Stimulated activated naive CD4-positive, alpha-beta T cell treated with Interleukin-2 at 50 U/mL for 16 hours (primary cell): ENCODE data around the gene GCN1.

Experiments used
- DNase-seq: peaks from one replicate; lab custom pipeline; 2025; lab: John Stamatoyannopoulos, UW

The GCN1 gene

DNA sequence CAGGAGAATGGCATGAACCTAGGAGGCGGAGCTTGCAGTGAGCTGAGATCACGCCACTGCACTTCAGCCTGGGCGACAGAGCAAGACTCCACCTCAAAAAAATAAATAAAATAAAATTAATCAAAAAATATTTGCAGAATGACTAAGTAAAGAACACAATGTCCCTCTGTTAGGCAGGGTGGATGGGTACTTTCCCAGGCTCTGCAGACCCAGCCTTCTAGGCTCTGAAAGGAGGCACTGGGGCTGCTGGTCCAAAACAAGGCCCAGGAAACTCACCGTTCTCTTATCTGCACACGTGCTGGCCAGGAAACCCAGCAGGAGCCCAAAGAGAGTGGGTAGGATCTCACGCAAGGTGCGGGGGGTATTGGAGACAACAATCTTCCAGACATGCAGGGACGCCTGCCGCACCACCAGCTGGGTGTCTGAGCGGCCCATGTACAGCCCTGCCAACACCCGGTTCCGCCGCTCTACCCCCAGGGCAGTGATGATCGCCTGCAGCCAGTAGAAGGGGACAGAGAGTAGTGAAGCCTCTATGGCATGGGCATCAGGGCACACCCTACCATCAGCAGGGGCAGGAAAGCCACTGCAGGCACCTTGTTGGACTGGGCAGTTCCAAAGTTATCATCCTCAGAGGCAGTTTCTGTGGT is 52.2 kb downstream of the GCN1 start:
- DNase-seq: no peak

DNA sequence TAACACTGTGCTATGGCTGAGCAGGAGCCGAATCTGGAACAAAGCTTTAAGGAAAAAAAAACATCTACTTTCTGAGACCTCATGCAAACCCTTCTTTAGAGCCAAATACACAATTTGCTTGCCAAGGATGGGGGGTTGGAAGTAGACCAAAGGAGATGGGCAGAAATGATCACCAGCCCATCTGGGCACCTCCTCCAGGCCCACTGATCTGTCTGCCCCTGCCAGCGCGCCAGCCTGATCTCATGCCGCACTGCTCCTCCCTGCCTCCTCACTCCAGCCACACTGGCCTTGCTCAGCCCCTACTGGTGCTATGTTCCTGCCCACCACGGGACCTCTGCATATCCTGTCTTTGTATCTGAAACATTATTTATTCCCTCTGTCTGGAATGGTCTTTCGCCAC is 53.2 kb downstream of the GCN1 start:
- no peak for DNase-seq

DNA sequence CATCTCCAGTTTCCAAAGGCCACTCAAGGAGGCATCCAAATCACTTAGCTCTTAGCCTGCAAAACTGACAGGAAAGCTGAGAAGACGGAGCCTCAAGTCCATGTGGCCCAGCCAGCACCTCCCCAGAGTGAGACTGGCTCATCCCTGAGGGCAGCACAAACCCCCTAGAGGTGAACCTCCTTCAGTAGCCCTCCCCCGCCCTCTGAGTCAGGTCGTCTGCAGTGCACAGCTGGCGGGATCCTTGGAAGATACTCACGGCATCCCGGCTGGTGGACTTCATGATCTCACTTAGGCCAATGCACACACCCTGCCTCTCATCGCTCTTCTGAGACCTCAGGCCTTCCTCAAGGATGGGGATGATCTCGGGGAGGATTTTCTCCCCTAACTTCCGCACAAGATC is 53.9 kb downstream of the GCN1 start:
- no peak for DNase-seq

DNA sequence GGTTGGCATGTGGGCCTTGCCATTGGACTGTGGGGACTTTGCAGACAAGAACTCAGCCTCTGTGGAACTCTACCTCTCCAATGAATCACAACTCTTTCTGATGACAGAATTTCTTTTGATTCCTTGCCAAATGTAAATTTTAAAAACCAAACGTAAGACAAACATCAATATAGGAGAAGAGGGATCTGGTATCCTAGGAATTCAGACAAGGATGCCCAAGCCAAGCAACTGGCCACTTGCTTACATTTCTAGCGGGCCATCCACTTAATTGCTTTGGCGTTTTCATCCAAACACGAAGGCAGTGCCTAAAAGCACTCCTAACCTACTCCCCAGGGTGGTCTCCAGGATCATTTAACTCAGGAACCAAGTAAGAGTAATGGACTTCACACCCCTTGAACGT is 54.6 kb downstream of the GCN1 start:
- no peak for DNase-seq

DNA sequence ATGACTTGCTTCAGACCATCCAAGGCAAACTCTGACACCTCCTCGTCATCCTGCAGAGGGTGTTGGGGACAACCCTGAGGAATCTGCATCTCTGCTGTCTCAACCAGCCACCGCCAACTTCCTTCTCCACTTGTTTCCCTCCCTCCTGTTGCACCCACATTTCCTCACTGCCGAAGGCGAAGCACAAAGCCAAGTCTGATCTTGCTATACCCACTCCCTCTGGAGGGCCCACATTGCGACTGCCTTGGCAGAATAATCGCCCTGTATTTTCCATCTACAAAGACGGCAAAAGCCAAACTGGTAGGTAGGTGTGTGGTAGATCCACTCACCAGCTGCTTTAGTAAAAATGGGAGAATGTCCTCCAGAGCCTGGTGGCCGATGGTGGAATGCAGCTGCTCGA is 56.1 kb downstream of the GCN1 start:
- no peak for DNase-seq

DNA sequence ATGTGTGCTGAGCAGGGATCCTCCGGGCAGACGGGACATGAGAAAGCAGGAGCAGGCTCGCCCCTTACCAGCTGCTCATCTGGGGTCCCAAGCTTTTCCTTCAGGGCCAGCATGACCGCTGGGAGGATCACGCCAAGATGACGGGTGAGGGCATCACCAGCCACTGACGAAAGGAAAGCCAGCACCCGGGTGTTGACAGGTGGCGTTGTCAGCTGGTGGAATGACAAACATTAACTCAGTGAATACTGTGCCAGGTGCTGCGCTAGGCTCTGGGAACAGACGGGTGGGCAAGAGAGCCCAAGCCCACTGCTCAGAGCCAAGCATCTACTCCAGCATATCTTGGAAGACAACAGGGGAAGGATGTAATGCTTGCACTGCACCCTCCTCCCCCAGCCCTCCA is 56.7 kb downstream of the GCN1 start:
- no peak for DNase-seq

DNA sequence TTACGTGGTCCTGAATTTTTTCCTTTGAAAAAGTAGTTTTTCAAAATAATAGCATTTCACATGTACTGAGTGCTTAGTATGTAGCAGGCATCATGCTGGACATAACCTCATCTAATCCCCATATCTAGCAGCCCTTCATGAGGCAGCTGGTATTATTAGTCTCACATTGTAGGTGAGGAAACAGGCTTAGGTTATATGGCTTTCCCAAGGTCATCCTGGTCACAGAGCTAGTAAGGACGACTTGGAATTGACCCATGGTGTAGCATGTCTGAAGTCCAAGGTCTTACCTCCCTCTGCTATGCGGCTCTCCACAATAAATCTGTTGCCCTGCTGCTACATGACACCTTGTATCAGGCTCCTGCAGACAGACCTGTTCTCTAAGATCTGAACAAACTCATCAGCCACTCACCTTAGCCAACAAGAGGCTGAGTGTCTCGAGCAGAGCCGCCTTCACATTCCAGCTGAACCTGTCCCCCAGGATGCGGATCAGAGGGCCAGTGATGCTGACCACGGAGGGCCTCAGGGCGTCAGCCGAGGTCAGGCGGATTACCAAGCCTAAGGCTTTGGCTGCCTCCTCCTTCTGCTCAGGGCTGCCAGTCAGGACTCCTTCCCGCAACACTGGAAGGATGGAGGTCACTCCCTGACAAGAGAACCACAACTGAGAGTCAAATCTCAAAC is 58.3 kb downstream of the GCN1 start:
- DNase-seq: no peak

DNA sequence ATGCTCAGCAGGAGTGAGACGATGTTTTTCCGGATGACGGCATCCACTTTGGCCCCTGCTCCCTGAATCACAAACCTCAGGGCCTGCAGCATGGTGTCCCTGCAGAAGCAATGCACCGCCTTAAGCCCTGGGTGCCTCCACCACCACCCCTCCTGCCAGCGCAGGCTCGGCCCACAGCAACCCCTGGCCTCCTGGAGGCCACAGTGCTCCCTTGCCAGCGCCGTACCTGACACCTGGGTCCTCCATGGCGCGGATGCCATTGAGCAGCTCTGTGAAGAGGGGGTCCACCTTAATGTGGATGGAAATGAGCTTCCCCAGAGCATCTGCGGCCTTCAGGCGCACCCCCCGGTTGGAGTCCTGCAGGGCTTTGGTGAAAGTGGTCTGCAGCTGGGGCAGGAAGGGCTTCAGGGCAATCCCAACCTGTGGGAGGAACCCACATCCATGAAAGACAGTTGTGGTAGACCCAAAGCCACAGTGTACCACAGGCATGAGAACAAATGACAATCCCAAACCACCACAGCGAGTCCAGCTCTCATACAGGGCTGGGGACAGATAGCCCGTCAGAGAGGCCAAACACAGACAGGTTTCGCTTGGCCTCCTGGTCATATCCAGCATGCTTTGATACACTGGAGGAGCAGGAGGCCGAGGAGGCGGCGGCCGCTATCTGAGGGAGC is 60.1 kb downstream of the GCN1 start:
- no peak for DNase-seq

DNA sequence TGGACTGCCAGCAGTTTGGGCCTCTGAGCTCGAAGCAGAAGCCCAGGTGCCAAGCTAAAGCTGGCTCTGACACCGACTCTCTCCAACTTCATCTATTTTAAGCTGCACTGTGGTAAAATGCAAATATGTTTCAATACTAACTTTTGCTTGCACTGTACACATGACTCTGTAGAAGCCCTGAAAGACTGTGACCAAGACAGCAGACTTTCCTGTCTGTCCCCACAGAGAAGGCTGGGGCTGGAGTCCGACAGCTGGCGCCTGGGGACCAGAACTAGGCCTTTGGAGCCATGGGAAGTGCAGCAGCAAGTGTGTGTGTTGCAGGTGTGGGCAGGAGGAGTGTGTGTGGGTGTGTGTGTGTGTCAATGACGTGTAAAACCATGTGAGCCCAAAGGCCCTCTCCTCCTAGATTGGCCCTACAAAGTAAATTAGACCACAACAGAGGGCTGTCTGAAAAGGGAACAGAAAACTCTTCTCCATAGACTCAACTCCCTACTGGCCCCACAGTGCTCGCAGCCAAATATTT is 61.6 kb downstream of the GCN1 start:
- DNase-seq: no peak

DNA sequence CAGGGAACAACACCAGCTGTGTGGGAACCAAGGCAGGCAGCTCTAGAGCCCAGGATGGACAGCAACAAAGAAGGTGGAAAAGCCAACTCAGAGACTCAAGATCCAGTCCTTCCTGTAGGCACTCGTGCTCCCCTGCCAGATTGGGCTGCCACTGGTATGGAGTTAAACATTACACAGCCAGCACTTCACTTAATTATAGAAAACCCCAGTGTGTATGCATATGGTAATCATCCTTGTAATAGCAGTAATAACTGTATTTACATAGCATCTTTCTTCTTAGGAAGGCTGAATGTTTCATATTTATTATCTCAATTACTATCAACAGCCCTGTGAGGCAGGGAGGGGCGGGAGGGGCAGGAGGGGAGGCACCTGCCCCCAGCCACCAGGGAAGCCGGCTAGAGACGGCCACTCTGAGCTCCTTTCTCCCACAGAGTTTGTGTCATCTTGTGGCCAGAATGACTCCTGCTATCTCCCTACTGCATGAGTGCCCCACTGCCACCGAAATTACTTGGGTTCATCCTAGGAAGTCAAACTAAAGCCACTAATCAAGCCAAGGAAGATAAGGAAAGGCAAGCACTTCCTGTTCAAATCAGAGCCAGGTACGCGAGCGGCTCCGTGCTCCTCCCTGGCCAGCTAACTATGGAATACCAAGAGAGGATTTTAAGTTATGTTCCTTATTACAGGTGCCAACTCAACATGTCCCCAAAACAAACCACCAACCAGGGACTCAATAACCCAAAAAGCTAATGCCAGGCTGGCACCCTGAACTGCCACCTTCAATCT is 62.3 kb downstream of the GCN1 start:
- DNase-seq: no peak

DNA sequence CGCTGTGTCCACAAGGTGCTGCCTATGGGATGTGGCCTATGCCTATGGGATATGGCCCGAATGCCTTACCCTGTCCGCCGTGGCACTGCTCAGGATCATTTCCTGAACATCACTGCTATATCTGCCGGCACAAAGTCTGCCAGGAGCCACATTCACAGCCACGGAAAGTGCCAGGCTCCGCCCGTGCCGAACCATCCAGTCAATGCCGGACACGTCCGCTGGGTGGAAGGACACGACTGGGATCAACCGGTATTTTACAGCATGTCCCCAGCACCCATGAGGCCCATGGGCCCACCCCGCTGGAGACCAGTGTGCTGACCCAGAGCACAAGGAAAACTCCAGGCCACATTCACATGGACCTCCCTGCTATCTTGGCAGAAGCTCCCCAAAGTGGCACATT is 63.4 kb downstream of the GCN1 start:
- no peak for DNase-seq

DNA sequence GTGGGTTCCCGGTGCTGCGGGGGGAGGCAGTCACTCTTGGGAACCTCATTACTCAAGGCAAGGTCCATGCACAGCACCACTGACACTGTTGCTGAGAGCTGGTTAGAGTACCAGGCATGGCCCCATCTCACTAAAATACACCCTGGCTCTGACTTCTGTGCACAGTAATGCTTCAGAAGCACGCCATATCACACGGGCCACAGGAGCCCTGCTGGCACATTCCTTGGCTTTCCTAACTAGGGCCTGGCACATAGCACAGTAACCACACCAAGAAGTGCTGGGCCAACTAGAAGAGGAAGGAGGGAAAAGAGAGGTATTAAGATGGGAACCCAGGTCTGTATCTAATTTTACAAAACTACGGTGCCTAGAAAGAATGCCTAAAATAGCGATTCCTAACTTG is 64.5 kb downstream of the GCN1 start:
- DNase-seq: no peak

DNA sequence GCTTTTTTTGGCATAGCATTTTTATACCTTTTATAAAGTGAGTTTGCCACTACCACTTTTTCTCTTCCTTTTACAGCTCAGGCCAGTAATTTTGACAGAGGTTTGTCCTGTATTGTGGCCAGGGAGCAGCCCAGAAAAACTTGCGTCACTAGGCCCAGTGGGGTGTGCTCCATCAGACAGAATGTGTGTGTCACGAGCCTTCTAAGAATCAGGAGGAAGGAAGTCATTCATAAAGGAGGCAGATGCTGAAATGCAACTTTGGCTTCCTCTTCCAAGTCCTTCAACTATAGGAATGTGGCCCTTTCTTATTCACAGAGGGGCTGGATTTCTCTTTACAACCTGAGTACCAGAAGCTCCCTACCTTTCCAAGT is 67.9 kb downstream of the GCN1 start:
- DNase-seq: no peak

DNA sequence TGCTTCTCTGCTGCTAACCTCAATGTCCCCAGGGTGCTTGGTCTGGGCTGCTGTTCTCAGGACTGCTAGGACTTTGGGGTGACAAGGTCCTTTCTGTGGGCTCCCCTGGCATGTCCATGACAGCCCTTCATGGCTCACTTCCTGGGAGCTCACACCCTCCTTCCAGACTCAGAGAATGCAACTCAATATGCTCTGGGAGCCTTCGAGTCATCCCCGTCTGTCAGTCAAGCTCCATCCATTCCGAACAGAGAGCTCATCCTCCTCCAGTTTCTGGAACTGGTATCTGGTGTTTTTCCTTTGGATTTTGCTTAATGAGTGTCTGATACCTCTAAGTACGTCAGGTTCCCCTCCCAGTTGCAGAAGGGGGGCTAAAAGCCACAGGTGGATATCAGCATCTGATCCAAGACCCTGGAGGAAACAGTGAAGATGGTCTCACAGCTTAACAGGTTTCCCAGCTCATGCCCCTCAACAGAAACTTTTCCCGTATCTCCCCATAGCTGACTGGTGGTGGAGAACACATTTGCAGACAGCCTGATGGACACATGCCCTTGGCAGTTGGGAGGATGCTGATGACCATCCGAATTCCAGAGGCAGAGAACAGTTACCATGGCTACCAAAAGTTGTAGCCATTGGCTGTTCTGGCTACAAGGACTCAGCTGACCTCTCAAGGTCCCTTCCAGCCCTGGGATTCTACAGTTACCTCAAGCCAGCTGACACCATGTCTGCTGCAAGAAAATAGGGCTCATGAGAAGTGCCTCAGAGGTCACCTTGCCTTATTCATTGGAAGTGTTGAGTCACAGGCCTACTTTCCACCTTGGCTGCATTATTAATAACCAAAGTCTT is 68.5 kb downstream of the GCN1 start:
- peak; percentile 14 for DNase-seq

DNA sequence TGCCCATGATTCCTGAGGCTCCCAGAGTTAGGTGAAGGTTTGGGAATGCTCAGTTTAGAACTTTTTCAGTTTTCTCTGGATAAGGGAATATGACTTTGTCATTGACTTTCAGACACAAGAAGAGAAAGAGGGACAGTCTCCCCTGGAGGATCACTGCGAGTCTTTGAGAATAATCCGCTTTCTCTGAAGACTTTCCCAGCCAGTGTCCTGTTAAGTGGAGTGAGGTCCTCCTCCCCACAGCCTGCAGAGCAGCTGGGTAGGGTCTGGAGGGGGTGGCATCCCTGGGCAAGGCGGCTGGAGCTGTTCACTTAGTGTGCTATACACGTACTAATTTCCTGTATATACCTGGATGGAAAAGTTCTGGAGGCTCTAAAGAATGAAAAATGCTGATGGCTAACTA is 69.5 kb downstream of the GCN1 start:
- no peak for DNase-seq

DNA sequence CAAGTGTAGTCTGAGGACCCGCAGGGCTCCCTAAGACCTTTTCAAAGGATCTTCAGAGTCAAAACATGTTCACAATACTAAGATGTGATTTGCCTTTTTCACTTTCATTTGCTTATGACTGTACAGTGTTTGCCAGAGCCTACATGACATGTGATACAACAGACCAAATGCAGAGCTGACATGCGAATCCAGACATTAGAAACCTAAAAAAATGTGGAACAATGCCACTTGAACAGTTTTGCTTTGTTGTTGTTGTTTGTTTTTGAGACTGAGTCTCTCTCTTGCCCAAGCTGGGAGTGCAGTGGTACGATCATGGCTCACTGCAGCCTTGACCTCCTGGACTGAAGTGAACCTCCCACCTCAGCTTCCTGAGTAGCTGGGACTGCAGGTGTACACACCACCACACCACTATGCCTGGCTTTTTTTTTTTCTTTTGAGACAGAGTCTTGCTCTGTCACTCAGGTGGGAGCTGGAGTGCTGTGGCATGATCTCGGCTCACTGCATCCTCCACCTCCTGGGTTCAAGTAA is 72.7 kb downstream of the GCN1 start:
- no peak for DNase-seq

DNA sequence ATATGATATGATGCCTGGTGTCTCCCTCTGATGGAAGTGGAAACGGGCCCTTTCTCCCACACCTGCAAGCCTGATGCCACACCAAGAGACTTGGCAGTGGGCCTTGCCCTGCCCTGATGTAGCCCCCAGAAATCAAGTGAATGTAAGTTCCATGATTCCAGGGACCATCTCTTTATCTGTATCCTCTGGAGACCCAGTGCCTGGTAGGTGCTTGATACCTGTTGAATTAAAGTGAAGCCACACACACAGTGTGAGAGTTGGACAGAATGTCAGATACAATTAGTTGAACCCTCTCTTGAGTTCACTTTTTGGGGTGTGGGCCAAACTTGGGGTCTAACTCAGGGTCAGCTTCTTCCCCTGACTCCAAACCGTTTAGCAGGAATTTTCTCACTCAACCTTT is 73.2 kb downstream of the GCN1 start:
- DNase-seq: no peak

DNA sequence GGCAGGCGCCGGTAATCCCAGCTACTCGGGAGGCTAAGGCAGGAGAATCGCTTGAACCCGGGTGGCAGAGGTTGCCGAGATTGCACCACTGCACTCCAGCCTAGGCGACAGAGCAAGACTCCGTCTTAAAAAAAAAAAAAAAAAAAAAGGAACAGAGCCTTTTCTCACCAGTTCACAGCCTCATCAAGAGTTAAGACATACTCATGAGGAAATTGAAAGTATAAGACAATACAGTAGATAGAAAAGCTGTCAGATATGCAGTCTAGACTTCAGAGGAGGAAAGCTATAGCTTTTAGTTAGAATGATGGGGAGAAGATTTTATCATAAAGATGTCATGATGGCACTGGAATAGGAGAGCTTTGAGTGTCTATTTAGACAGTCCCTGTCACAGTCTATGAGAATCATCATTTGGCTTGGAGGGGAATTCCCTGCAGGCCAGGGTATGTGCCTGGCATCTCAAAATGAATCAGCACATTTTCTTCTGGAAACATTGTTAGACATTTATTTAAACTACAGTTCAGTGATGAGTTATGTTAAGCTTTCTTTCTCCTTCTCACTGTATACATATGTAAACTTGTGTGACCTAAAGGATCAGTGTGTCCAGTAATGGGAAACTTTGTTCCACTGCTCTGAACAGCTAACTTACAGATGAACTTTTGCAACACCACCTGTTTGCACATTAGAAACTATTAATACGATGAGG is 75.1 kb downstream of the GCN1 start:
- peak; percentile 37 for DNase-seq

DNA sequence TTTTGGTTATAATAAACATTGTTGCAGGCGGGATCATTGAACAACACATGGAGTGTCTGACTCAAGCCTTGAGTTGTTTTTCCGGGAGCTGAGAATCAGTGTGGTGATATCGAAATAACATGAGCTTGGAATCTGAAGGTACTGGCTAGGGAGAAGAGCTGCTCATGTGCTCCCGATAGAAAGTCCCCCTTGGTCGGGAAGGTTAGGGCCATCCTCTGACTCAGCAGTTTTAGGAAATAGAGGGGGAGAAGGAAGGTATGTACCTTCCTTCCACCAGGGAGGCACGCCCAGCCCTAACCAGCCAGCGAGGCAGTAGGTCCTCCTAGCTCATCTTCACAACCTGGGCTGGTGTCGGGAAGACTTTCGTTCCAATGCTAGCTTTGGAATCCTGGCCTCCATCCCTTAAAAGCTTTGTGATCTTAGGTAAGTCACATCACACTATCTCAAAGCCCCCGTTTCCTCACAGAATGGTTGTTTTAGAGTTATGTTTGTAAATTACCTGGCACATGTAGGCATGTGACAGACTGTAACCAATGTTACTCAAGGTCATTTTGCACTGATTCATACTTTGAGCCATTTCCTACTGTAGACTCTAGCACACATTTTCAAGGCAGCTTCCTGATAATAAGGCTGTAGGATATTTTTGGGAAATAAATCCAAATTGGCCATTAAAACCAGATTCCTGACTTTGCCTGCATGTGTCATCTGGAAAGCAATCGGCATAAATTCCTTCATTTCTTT is 76.0 kb downstream of the GCN1 start:
- no peak for DNase-seq

DNA sequence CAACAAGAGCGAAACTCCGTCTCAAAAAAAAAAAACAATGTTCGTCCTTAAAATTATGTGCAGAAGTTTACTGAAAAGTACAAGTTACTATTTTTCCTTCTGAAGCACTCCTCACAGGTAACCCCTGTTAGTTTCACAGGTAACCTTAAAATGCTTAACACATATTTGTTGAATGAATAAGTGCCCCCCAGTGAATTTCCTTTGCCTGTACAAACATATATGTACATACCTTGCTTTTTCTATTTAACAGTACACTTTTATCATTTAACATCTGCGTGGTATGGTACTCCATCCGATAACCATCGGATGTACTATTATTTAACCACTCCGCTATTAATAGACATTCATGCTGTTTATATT is 76.6 kb downstream of the GCN1 start:
- DNase-seq: no peak
